ENCODE measurements around the gene ANO6. TPM values are rescaled to one million over a fixed set of nuclear protein-coding genes. Genes with fewer than 3 reads are reported as not detected.
"Not testable (repeated sequence)": the region's sequence is repeated elsewhere in the genome, so short reads cannot be mapped to it uniquely, and the experiment has no call there.

ANO6 gene
- total and polyA plus RNA-seq, 10 donors, result 2.3 to 38.5 (median 31.7) TPM

- Histone ChIP-seq H3K27ac (no peak overlapping the region), H3K36me3 (peaks cover 0 to 87% (median 24%) of the 10 kb centered on the region in 6 donors), H3K4me1 (no peaks in the 10 kb centered on the region), H3K9me3 (no peaks in the 10 kb centered on the region), H3K27me3 (replicated peaks in 1 of 7) (no peaks in the 10 kb centered on the region), H3K4me3 (no peak overlapping the region)
- 78 to 89% (median 83%) methylated on average over 3 of the region's 3 CpGs for WGBS, 5 donors
- DNase-seq, result no peak
- intact Hi-C loops (cut with DNase I; ENCODE audit: low total_unique reads), result loop anchor here (5.0 kb wide), 1 partner anchor 217 kb away; no protein-coding TSS in a partner anchor
- TF ChIP-seq POLR2AphosphoS5 (IDR thresholded peaks at IDR 0.05) (no peak), POLR2A (IDR thresholded peaks at IDR 0.05) (no peak), CTCF (IDR thresholded peaks at IDR 0.05 in 8 of 11, conservative IDR thresholded peaks at IDR 0.05 in 3 of 11) (no peak)
These were observed 173.5 kb downstream of the ANO6 start for GRCh38 chr12:45389426-45389825.

GRCh38 chr12:45397499-45397898 is 181.6 kb downstream of the ANO6 start:
- H3K27ac ChIP-seq; H3K4me3 ChIP-seq; H3K27me3 ChIP-seq (replicated peaks in 1 of 7); intact Hi-C loops (cut with DNase I; ENCODE audit: low total_unique reads); H3K4me1 ChIP-seq; DNase-seq: not testable (repeated sequence)
- Histone ChIP-seq H3K36me3 (peaks cover 0 to 41% (median 5%) of the 10 kb centered on the region in 6 donors), H3K9me3 (peaks cover 0 to 20% (median 4%) of the 10 kb centered on the region in 8 donors)
- WGBS, 5 donors, result 93 to 98% (median 97%) methylated on average over 4 of the region's 4 CpGs

GRCh38 chr12:45398552-45398951 is 182.7 kb downstream of the ANO6 start:
- Histone ChIP-seq H3K4me1 (no peaks in the 10 kb centered on the region), H3K27ac (no peak overlapping the region), H3K4me3 (no peak overlapping the region), H3K27me3 (replicated peaks in 1 of 7) (no peaks in the 10 kb centered on the region), H3K9me3 (peaks cover 0 to 20% (median 4%) of the 10 kb centered on the region in 8 donors), H3K36me3 (peaks cover 0 to 44% (median 13%) of the 10 kb centered on the region in 6 donors)
- TF ChIP-seq POLR2A (IDR thresholded peaks at IDR 0.05) (no peak), POLR2AphosphoS5 (IDR thresholded peaks at IDR 0.05) (no peak), CTCF (IDR thresholded peaks at IDR 0.05 in 8 of 11, conservative IDR thresholded peaks at IDR 0.05 in 3 of 11) (no peak)
- 72 to 95% (median 92%) methylated on average over 4 of the region's 4 CpGs for WGBS, 5 donors
- DNase-seq, result no peak
- intact Hi-C loops (cut with DNase I; ENCODE audit: low total_unique reads), result no loop called here

GRCh38 chr12:45400991-45401390 is 185.1 kb downstream of the ANO6 start:
- Histone ChIP-seq H3K36me3 (peaks cover 0 to 68% (median 22%) of the 10 kb centered on the region in 6 donors), H3K27me3 (replicated peaks in 1 of 7) (no peaks in the 10 kb centered on the region)

More at GRCh38 chr12:45400991-45401390, 185.1 kb downstream of the ANO6 start:
- H3K27ac ChIP-seq, result no peak overlapping the region
- intact Hi-C loops (cut with DNase I; ENCODE audit: low total_unique reads), result no loop called here
- H3K4me3 ChIP-seq, result no peak overlapping the region
- H3K4me1 ChIP-seq, result no peaks in the 10 kb centered on the region
- peaks cover 0 to 13% (median 4%) of the 10 kb centered on the region in 8 donors for H3K9me3 ChIP-seq
- no peak for TF ChIP-seq CTCF (IDR thresholded peaks at IDR 0.05 in 8 of 11, conservative IDR thresholded peaks at IDR 0.05 in 3 of 11)
- no peak for DNase-seq
- WGBS, 5 donors, result 90 to 92% (median 91%) methylated on average over 2 of the region's 2 CpGs
